ENCODE data around the gene PPP6R2.

The PPP6R2 gene

DNA sequence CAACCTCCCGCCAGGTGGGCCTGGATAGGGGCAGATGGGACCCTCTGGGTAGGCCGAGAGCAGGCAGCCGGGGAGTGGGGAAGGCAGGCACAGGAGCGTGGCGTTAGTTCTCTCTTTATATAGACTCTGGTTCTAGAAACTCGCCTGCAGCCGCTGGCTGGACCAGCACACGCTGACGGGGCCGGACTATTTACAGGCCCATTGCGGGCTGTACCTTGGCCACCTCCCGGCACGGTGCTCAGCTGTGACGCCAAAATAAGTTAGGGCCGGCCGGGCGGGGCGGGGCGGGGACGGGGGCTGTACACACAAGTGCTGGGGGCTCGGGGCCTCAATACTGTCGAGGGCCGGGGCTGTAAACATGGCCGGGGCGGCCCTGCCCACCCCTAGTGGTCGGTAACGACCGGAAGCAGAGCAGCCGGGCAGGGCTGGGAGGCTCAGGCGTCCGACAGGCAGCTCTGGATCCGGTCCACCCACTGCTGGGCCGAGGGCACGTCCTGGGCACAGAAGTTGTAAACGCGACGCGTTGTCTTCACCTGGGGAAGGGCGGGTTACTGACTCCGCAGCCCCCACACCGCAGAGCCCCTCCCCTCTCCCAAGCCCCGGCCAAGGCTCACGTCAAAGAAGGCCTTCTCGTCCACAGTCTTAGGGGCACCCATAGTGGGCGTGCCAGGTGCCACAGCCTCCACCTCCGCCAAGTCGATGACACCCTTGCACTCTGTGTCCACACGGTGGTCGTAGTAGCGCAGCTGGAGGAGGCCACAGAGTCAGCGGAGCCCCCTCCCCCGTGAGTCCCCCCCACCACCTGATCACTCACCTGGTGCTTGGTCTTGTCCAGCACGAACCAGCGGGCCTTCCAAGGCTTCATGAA is 103.8 kb downstream of the PPP6R2 start:
- no peak overlapping the region for H3K27ac ChIP-seq
- no peaks in the 10 kb centered on the region for H3K9me3 ChIP-seq (ENCODE audit: severe bottlenecking)
- no peaks in the 10 kb centered on the region for H3K27me3 ChIP-seq (ENCODE audit: insufficient read depth, low read depth, severe bottlenecking)
- H3K4me3 ChIP-seq (ENCODE audit: low read depth, low read length), result no peak overlapping the region
- peaks cover 66% of the 10 kb centered on the region for H3K36me3 ChIP-seq
- TF ChIP-seq, protein P1, sequence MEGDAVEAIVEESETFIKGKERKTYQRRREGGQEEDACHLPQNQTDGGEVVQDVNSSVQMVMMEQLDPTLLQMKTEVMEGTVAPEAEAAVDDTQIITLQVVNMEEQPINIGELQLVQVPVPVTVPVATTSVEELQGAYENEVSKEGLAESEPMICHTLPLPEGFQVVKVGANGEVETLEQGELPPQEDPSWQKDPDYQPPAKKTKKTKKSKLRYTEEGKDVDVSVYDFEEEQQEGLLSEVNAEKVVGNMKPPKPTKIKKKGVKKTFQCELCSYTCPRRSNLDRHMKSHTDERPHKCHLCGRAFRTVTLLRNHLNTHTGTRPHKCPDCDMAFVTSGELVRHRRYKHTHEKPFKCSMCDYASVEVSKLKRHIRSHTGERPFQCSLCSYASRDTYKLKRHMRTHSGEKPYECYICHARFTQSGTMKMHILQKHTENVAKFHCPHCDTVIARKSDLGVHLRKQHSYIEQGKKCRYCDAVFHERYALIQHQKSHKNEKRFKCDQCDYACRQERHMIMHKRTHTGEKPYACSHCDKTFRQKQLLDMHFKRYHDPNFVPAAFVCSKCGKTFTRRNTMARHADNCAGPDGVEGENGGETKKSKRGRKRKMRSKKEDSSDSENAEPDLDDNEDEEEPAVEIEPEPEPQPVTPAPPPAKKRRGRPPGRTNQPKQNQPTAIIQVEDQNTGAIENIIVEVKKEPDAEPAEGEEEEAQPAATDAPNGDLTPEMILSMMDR (IDR thresholded peaks at IDR 0.05; ENCODE audit: low read depth, low read length), result no peak
- DNase-seq, result no peak

DNA sequence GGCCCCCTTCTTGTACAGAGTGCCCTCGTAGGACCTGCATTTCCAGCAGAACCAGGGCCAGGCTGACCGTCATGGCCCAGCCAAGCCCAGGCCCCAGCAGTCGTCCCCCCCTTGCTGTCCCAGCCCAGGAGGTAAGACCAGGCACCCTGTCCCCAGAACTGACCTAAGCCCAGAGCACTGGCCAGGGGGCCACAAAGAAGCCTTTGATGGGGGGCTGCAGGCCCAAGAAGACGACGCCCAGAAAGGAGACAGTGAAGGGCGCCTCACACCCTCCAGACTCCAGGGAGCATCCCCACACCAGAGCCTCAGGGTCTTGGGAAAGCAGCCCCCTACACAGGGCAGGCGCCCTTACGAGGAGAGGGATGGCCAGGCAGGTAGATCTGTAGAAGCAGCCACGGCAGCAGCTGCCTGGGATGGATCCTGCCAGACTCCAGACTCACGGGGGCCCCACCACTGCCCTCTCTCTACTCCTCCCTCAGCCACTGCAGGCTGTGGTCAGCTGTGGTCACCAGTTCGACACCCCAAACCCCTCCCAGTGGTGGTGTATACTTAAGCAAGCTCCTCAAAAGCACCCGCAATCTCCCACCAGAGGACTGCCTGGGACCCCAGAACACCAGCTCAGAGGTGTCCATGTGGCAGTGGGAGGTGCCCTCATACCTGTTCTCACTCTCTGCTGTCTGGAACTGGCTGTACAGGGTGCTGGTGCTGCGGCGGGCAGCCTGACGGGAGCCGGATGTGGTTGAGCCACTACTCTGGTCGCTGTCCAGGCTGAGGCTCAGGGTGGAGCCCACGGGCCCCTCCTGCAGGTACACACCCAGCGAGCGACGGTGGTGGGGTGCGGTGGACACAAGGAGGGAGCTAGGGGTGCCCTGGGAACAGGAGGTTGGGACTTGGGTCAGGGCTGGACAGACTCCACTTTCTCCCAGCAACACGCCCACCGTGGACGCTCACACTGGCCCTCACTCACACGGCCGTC is 104.7 kb downstream of the PPP6R2 start:
- no peaks in the 10 kb centered on the region for H3K27me3 ChIP-seq (ENCODE audit: insufficient read depth, low read depth, severe bottlenecking)
- no peak for DNase-seq
- no peak overlapping the region for H3K4me3 ChIP-seq (ENCODE audit: low read depth, low read length)
- TF ChIP-seq, protein P1 (IDR thresholded peaks at IDR 0.05; ENCODE audit: low read depth, low read length), result no peak
- no peak overlapping the region for H3K27ac ChIP-seq
- H3K36me3 ChIP-seq, result peaks cover 68% of the 10 kb centered on the region
- H3K9me3 ChIP-seq (ENCODE audit: severe bottlenecking), result no peaks in the 10 kb centered on the region

DNA sequence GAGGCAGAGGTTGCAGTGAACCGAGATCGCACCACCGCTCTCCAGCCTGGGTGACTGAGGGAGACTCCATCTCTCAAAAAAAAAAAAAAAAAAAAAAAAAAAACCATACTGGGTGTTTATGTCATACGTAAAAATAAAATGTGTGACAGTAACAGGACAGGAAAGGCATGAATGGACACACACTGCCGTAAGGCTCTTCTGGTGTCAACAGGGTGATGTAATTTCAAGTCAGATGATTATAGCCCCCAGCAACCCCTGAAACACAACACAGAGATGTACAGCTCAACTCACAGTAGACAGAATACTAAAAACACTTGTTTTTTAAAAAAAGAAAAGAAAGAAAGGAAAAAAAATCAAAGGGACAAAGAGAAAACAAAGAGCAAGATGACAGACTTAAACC is 109.5 kb downstream of the PPP6R2 start:
- Histone ChIP-seq H3K9me3 (ENCODE audit: severe bottlenecking) (no peaks in the 10 kb centered on the region), H3K36me3 (peaks cover 73% of the 10 kb centered on the region), H3K27me3 (ENCODE audit: insufficient read depth, low read depth, severe bottlenecking) (no peaks in the 10 kb centered on the region), H3K27ac (no peak overlapping the region), H3K4me3 (ENCODE audit: low read depth, low read length) (no peak overlapping the region)
- TF ChIP-seq, protein P1 (IDR thresholded peaks at IDR 0.05; ENCODE audit: low read depth, low read length), result no peak
- no peak for DNase-seq

DNA sequence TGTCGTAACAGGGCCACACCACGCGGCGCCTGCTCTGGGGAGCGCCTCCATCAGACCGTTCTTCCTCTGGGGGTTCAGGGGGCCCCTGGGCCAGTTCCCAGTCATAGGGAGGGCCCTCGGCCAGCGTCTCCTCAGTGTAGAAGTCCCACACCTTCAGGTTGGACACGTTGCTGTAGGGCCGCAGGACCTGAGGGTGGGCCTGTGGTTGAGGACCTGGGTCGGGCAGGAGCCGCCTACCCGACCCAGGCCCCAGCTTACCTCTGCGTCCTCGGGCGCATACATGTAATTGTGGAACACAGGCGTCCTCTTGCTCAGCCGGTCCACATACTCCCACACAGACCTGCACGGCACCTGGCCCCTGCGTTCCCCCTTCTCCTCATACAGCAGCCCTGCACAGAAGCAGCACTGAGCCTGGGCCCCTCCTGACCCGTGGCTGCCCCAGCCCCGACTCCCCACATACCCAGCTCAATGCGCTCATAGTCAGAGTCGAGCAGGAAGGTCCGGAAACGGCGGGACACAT is 111.5 kb downstream of the PPP6R2 start:
- no peaks in the 10 kb centered on the region for H3K27me3 ChIP-seq (ENCODE audit: insufficient read depth, low read depth, severe bottlenecking)
- H3K27ac ChIP-seq, result no peak overlapping the region
- DNase-seq, result no peak
- H3K4me3 ChIP-seq (ENCODE audit: low read depth, low read length), result no peak overlapping the region
- peaks cover 73% of the 10 kb centered on the region for H3K36me3 ChIP-seq
- TF ChIP-seq, protein P1 (IDR thresholded peaks at IDR 0.05; ENCODE audit: low read depth, low read length), result no peak
- H3K9me3 ChIP-seq (ENCODE audit: severe bottlenecking), result no peaks in the 10 kb centered on the region

DNA sequence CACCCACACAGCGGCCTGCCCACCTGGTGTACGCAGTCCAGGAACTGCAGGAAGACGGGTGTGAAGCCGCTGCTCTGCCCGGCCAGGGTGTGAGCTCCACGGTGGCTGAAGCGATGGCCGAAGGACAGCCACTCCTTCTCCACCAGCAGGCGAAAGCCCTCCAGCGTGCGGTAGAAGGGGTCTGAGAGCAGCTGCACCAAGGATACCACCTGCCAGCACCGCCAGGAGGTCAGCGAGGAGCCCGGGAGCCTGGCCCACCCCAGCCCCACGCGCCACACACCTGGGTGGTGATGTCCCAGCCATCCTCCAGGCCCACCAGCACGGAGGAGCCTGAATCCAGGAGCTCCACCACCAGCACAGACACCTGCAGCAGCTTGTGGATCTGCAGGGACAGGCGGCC is 112.1 kb downstream of the PPP6R2 start:
- Histone ChIP-seq H3K27me3 (ENCODE audit: insufficient read depth, low read depth, severe bottlenecking) (no peaks in the 10 kb centered on the region), H3K9me3 (ENCODE audit: severe bottlenecking) (no peaks in the 10 kb centered on the region), H3K4me3 (ENCODE audit: low read depth, low read length) (no peak overlapping the region), H3K36me3 (peaks cover 74% of the 10 kb centered on the region), H3K27ac (no peak overlapping the region)
- DNase-seq, result no peak
- TF ChIP-seq, protein P1 (IDR thresholded peaks at IDR 0.05; ENCODE audit: low read depth, low read length), result no peak

Data from WERI-Rb-1 (cell line).